RWPE2 (cell line): ENCODE measurements around the gene RALGAPB.

ENCODE experiments used
- ATAC-seq: fragments of 200-7000 bp; cut with Tn5 transposase; 3 replicates; pipeline ENCODE4 v1.9.1; 2021; ENCODE audit warnings: low read depth
- DNase-seq: peaks from one replicate; pipeline ENCODE4 v3.0.0-alpha.2; 2020; ENCODE audit warnings: low spot score
- H3K27ac ChIP-seq: fragments of 450-650 bp; 2 replicates; pipeline ENCODE4 v1.5.1; 2017; ENCODE audit warnings: mild to moderate bottlenecking; ENCODE audit not compliant: poor library complexity, severe bottlenecking
- H3K27me3 ChIP-seq: fragments of 250-450 bp; sonication (Bioruptor Pico); 2 replicates; pipeline ENCODE4 v1.5.1; 2021; ENCODE audit warnings: mild to moderate bottlenecking, moderate library complexity; ENCODE audit not compliant: insufficient read depth, poor library complexity, severe bottlenecking
- H3K36me3 ChIP-seq: fragments of 250-450 bp; sonication (Bioruptor Pico); 2 replicates; pipeline ENCODE4 v1.5.1; 2020; ENCODE audit warnings: low read depth, mild to moderate bottlenecking, moderate library complexity
- H3K4me1 ChIP-seq: fragments of 250-450 bp; sonication (Bioruptor Pico); 2 replicates; pipeline ENCODE4 v1.5.1; 2021; ENCODE audit warnings: mild to moderate bottlenecking, moderate library complexity; ENCODE audit not compliant: insufficient read depth, poor library complexity, severe bottlenecking
- H3K4me3 ChIP-seq: fragments of 250-450 bp; sonication (Bioruptor Pico); 2 replicates; pipeline ENCODE4 v1.5.1; 2021; ENCODE audit warnings: mild to moderate bottlenecking, moderate library complexity; ENCODE audit not compliant: severe bottlenecking
- H3K9me3 ChIP-seq: fragments of 250-450 bp; sonication (Bioruptor Pico); 2 replicates; pipeline ENCODE4 v1.5.1; 2021; ENCODE audit warnings: mild to moderate bottlenecking, moderate library complexity; ENCODE audit not compliant: severe bottlenecking
- CTCF ChIP-seq: fragments of 450-650 bp; IDR thresholded peaks from one replicate; pipeline ENCODE4 v1.5.1; 2017; ENCODE audit warnings: mild to moderate bottlenecking, moderate library complexity; ENCODE audit not compliant: poor library complexity, severe bottlenecking

The RALGAPB gene

GRCh38 chr20:38617011-38617829, 144.6 kb downstream of the RALGAPB start:
- DNase-seq = peak; percentile 99
- Histone ChIP-seq H3K9me3 (no peaks in the 10 kb centered on the region), H3K27ac (peak overlapping the region; percentile 45), H3K4me1 (peaks cover 14% of the 10 kb centered on the region), H3K4me3 (no peak overlapping the region), H3K27me3 (no peaks in the 10 kb centered on the region), H3K36me3 (no peaks in the 10 kb centered on the region)
- TF ChIP-seq CTCF = no peak
- ATAC-seq = peak; percentile 99

- Histone ChIP-seq H3K27me3 (no peaks in the 10 kb centered on the region), H3K9me3 (no peaks in the 10 kb centered on the region), H3K27ac (peak overlapping the region; percentile 45), H3K4me1 (peaks cover 14% of the 10 kb centered on the region), H3K4me3 (no peak overlapping the region), H3K36me3 (no peaks in the 10 kb centered on the region)
- ATAC-seq = no peak
- no peak for TF ChIP-seq CTCF
- no peak for DNase-seq
Observed at GRCh38 chr20:38617830-38618196, 145.2 kb downstream of the RALGAPB start.

GRCh38 chr20:38620441-38620840, 147.8 kb downstream of the RALGAPB start:
- peaks cover 14% of the 10 kb centered on the region for H3K4me1 ChIP-seq
- H3K36me3 ChIP-seq = no peaks in the 10 kb centered on the region
- no peak for TF ChIP-seq CTCF
- no peak overlapping the region for H3K4me3 ChIP-seq
- H3K27me3 ChIP-seq = no peaks in the 10 kb centered on the region
- DNase-seq = no peak
- H3K9me3 ChIP-seq = no peaks in the 10 kb centered on the region
- no peak for ATAC-seq
- no peak overlapping the region for H3K27ac ChIP-seq

- H3K27ac ChIP-seq = no peak overlapping the region
- no peaks in the 10 kb centered on the region for H3K36me3 ChIP-seq
- no peak for TF ChIP-seq CTCF
- DNase-seq (no peak), ATAC-seq (0 out of 3 replicates have a peak, but pooled peaks have one; percentile 10)
- H3K4me3 ChIP-seq = no peak overlapping the region
- H3K4me1 ChIP-seq = no peaks in the 10 kb centered on the region
- H3K27me3 ChIP-seq = no peaks in the 10 kb centered on the region
- H3K9me3 ChIP-seq = no peaks in the 10 kb centered on the region
Observed at GRCh38 chr20:38623061-38623460, 150.4 kb downstream of the RALGAPB start.

GRCh38 chr20:38624084-38624483, 151.4 kb downstream of the RALGAPB start:
- no peaks in the 10 kb centered on the region for H3K36me3 ChIP-seq
- TF ChIP-seq CTCF = no peak

More at GRCh38 chr20:38624084-38624483, 151.4 kb downstream of the RALGAPB start:
- no peaks in the 10 kb centered on the region for H3K27me3 ChIP-seq
- no peak for DNase-seq
- no peak overlapping the region for H3K4me3 ChIP-seq
- no peaks in the 10 kb centered on the region for H3K9me3 ChIP-seq
- H3K27ac ChIP-seq = no peak overlapping the region
- no peaks in the 10 kb centered on the region for H3K4me1 ChIP-seq
- ATAC-seq = no peak
